GM12873 (cell line): ENCODE results near the gene PVALEF.

Experiments
- CTCF ChIP-seq: IDR thresholded peaks from 2 replicates; pipeline ENCODE4 v1.5.1; 2012; ENCODE audit warnings: low read depth, mild to moderate bottlenecking, moderate library complexity, low read length, control low read depth; ENCODE audit not compliant: insufficient read depth; ENCODE audit errors: missing control alignments

Gene PVALEF

GRCh38 chr17:81130385-81131361 is 34.6 kb upstream of the PVALEF start:
- TF ChIP-seq CTCF = no peak

GRCh38 chr17:81131486-81132196 is 33.7 kb upstream of the PVALEF start:
- no peak for TF ChIP-seq CTCF

DNA sequence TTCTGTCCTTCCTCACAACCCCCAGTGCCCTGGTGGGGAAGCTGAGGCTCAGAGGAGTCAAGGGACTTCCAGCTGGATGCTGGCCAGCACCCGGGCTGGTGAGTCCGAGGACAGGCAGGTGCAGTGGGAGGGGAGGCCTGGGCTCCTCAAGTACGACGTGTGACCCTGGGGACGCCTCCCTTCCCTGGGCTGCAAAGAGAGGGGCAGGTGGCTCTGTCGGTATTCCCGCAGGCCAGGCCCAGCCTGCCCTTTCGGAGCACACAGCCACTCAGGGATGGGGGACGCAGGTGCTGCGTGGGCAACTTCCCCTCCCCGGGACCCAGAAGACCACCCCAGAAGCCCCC is 33.1 kb upstream of the PVALEF start:
- TF ChIP-seq CTCF = no peak

DNA sequence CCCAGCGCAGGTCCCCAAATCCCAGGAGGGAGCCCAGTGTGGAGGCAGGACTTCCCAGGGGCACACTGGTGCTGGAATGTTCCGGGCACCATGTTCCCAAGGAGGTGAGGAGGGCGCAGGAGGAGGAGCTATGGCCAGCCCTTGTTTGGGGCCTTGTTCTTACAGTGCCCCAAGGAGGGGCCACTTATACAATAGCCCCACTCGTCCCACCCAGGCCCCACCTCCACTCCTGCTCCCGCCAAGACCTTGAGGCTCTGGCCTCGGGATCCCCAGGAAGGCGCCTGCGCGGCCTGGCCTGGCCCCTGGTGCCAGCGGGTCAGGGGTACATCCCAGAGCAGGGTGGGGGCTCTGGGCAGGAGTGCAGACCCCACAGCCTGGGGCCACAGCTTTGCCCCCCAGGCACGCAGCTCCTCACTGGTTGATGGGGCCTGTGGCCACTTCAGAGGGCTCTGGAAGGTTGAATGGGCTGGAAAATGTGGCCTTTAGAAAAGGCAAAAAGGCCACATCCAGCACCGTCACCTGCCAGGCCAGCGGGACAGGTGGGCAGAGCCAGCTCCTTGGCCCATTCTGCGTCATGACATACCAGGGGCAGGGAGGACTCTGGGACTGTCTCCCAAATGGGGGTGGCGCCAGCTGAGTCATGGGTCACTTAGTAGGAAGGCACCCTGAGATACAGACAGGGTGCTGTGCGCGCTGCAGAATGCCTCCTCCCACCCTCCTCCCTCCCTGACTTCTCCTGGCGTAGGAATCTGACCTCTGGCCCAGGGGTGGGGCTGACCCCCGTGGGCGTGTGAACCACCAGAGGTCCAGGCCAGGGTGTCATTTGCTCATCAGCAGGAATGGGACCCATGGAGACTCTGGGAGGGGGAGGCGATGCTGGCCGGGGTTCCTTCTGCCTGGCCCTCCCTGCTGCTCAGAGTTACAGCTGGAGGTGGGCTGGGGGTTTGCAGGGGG is 32.3 kb upstream of the PVALEF start:
- no peak for TF ChIP-seq CTCF

GRCh38 chr17:81134064-81134781 is 31.1 kb upstream of the PVALEF start:
- TF ChIP-seq CTCF = no peak

DNA sequence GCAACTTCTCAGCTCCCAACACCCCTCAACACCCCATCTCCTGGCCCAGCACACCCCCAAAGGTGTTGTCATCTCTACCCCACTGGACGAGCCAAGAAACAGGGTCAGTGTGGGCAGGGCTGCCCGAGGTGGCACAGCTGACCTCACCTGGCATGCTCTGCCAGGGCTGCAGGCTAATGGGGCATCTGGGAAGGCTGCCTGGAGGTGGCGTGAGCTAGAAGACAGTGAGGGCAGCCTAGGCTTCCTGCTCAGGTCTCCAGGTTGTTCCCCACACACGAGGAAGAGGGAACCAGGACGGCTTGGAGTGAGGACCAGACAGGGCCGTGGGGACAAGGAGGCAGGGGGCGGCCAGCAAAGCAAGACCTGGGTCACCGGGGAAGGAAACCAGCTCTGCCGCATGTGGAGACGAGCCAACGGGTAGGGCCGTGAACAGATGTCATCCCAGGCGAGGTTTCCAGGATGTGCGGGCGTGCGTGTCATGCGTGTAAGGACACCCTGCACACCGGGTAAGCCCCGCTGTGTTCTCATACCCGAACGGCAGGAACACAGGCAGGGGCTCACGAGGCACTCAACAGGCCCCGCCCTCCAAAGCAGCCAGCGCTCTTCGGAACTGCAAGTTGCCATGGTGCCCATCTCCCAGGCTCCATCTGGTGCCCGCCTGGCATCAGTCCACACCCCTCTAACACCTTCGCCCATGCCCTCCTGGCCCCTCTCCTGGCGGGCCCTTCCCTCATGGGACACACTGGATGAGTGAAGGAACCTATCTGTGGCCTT is 29.6 kb upstream of the PVALEF start:
- no peak for TF ChIP-seq CTCF
